HFFc6 (cell line): ENCODE results near the gene TPM3. TPM values are rescaled to one million over a fixed set of nuclear protein-coding genes. Genes with fewer than 3 reads are reported as not detected.

Source experiments
- DNase-seq: peaks from one replicate; pipeline ENCODE4 v3.0.0-alpha.2; 2018
- H3K27ac Mint-ChIP-seq: 2 replicates; pipeline ENCODE4 v1.8.0; 2020; ENCODE audit warnings: mild to moderate bottlenecking, mixed read lengths
- H3K27me3 Mint-ChIP-seq: 2 replicates; pipeline ENCODE4 v1.8.0; 2021; ENCODE audit warnings: mild to moderate bottlenecking, moderate library complexity, mixed read lengths; ENCODE audit not compliant: insufficient read depth
- H3K36me3 Mint-ChIP-seq: 2 replicates; pipeline ENCODE4 v1.8.0; 2021; ENCODE audit warnings: low read depth, mixed read lengths
- H3K4me1 Mint-ChIP-seq: 2 replicates; pipeline ENCODE4 v1.8.0; 2020; ENCODE audit warnings: low read depth, mixed read lengths
- H3K4me3 Mint-ChIP-seq: 2 replicates; pipeline ENCODE4 v1.8.0; 2020; ENCODE audit warnings: mild to moderate bottlenecking, moderate library complexity, mixed read lengths
- H3K9me3 Mint-ChIP-seq: 2 replicates; pipeline ENCODE4 v1.8.0; 2020; ENCODE audit warnings: mild to moderate bottlenecking, mixed read lengths
- CTCF ChIP-seq: fragments of 200-600 bp; sonication (generic); IDR thresholded peaks from 2 replicates; pipeline ENCODE4 v1.5.0; 2021; ENCODE audit warnings: antibody characterized with exemption, mild to moderate bottlenecking
- total RNA-seq, 6 experiments: library from RNA; stranded (reverse); fragmentation: NEBNext Ultra II Directional; extraction: Animal tissue kit (Norgen Biotek cat#: 25700); gene quantifications; 2 replicates in 1 of 6; 3 replicates in 5 of 6; pipeline ENCODE4 v1.2.3, GENCODE V29; 2021

The TPM3 gene
- total RNA-seq, 6 experiments from 2014 or later = 503 to 809 (median 701) TPM

- Mint-ChIP-seq H3K27ac (no peak overlapping the region), H3K9me3 (no peaks in the 10 kb centered on the region), H3K36me3 (no peaks in the 10 kb centered on the region), H3K4me3 (no peak overlapping the region), H3K27me3 (peaks cover 2% of the 10 kb centered on the region), H3K4me1 (peaks cover 6% of the 10 kb centered on the region)
- peak; percentile 36 for DNase-seq
- TF ChIP-seq CTCF = no peak
Measured at GRCh38 chr1:154199563-154199879, 7.6 kb upstream of the TPM3 start.

- Mint-ChIP-seq H3K4me1 (peaks cover 6% of the 10 kb centered on the region), H3K4me3 (no peak overlapping the region), H3K27ac (no peak overlapping the region), H3K36me3 (no peaks in the 10 kb centered on the region), H3K9me3 (no peaks in the 10 kb centered on the region), H3K27me3 (peaks cover 3% of the 10 kb centered on the region)
- TF ChIP-seq CTCF = peak; percentile 78
- DNase-seq = peak; percentile 57
Measured at GRCh38 chr1:154198756-154199562, 7.1 kb upstream of the TPM3 start.

- Mint-ChIP-seq H3K27ac (no peak overlapping the region), H3K9me3 (no peaks in the 10 kb centered on the region), H3K36me3 (no peaks in the 10 kb centered on the region), H3K4me3 (no peak overlapping the region), H3K4me1 (peaks cover 26% of the 10 kb centered on the region), H3K27me3 (peaks cover 24% of the 10 kb centered on the region)
- no peak for TF ChIP-seq CTCF
- no peak for DNase-seq
Measured at GRCh38 chr1:154193821-154194220, 1.9 kb upstream of the TPM3 start.

GRCh38 chr1:154192476-154192875 lies 576 bp upstream of the TPM3 start:
- peaks cover 27% of the 10 kb centered on the region for H3K27me3 Mint-ChIP-seq
- no peaks in the 10 kb centered on the region for H3K36me3 Mint-ChIP-seq
- H3K4me3 Mint-ChIP-seq = no peak overlapping the region
- peaks cover 26% of the 10 kb centered on the region for H3K4me1 Mint-ChIP-seq
- H3K27ac Mint-ChIP-seq = no peak overlapping the region
- H3K9me3 Mint-ChIP-seq = no peaks in the 10 kb centered on the region
- DNase-seq = no peak
- no peak for TF ChIP-seq CTCF

GRCh38 chr1:154190550-154190949 lies 1.4 kb downstream of the TPM3 start:
- H3K36me3 Mint-ChIP-seq = no peaks in the 10 kb centered on the region
- H3K4me3 Mint-ChIP-seq = no peak overlapping the region
- no peaks in the 10 kb centered on the region for H3K9me3 Mint-ChIP-seq
- no peak for TF ChIP-seq CTCF
- H3K4me1 Mint-ChIP-seq = peaks cover 20% of the 10 kb centered on the region
- H3K27ac Mint-ChIP-seq = no peak overlapping the region
- peak; percentile 30 for DNase-seq
- peaks cover 32% of the 10 kb centered on the region for H3K27me3 Mint-ChIP-seq
